NK-92 (cell line): Measurements from ENCODE around the gene SLC2A9.
"Not testable (repeated sequence)": the region's sequence is repeated elsewhere in the genome, so short reads cannot be mapped to it uniquely, and the experiment has no call there.

Experiments used
- DNase-seq: peaks from one replicate; lab custom pipeline; 2025; ENCODE audit not compliant: unreplicated experiment; lab: John Stamatoyannopoulos, UW

The SLC2A9 gene

GRCh38 chr4:9845791-9846493 lies 175.4 kb downstream of the SLC2A9 start:
- DNase-seq, result no peak

DNA sequence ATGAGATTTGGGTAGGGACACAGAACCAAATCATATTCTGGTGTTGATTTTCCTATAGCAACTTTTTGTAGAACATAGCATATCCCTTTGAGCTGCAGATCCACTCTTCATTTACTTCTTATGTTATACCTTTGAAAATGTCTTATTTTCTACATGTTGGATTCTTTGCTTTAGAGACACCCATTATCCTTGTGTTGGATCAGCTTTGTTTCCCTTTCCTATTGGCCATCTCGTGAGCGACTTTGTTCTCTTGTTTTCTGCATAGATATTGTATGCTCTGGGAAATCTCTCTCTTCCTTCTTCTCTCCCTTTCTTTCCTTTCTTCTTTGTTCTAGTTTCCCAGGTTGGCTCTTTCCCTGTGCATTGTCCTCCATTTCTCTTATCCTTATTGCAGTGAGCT lies 180.2 kb downstream of the SLC2A9 start:
- DNase-seq, result no peak

DNA sequence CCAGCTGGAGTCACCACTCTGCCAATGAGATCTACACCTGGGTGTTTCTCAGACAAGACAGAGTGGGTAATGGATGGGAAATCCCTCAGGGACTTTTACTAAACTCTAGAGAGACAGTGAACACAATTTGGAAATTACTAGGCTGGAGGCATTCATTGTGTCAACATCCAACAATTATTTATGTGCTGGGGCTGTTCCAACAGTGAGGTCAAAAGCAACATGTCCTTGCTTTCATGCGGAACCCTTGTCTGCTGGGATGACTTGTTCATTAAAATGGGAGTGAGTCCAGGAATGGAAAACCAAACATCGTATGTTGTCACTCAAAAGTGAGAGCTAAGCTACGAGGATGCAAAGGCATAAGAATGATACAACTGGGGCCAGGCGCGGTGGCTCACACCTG lies 185.9 kb downstream of the SLC2A9 start:
- no peak for DNase-seq

GRCh38 chr4:9833421-9833820 lies 187.9 kb downstream of the SLC2A9 start:
- no peak for DNase-seq

DNA sequence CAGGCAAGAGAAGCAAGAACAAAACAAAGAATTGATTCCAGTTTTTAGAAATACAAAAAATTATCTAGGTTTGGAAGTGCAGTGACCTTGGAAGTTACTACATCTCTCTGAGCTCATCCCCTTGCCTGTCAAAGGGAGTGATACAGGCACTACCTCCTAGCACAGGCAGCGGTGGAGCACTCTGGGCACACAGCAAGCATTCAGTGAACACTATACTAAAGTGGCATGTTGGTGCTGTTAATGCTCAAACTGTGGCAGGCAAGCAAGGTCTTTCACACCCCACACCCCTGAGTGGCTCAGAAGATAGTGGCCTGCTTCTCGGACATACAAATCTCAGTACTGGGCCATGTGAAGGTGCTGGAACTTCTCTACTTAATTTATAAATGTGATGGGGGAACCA lies 188.7 kb downstream of the SLC2A9 start:
- no peak for DNase-seq

GRCh38 chr4:9826551-9826950 lies 194.7 kb downstream of the SLC2A9 start:
- DNase-seq, result no peak

DNA sequence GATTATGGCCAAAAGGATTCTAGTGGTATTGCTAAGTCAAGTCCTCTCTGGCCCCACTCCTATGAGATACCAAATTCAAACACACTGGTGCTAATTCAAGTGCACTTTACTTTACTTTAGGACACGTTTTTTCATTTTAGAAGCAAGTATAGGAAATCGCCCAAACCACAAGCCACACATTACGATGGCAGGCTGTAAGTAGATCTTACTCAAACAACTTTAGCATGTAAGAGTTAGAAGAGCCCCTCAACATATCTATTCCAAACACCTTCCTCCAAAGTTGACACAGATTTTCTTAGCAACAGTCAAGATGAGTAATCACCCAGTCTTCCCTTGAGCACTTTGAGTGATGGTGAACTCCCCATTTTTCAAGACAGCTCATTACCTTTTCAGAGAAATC lies 196.2 kb downstream of the SLC2A9 start:
- no peak for DNase-seq

GRCh38 chr4:9820343-9820742 lies 201.0 kb downstream of the SLC2A9 start:
- DNase-seq, result no peak

DNA sequence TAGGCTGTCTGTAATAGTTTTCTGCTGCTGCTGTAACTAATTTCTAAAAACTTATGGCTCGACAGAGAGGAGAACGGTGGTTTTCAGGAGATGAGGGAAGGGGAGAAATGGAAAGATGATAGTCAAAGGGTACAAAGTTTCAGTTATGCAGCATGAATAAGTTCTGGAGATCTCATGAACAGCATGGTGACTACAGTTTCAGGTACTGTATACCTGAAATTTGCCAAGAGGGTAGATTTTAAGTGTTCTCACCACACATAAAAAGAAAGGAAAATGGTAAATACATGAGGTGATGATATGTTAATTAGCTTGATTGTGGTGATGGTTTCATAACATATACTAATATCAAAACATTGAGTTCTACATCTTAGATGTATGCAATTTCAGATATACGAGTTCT lies 205.0 kb downstream of the SLC2A9 start:
- DNase-seq, result no peak

DNA sequence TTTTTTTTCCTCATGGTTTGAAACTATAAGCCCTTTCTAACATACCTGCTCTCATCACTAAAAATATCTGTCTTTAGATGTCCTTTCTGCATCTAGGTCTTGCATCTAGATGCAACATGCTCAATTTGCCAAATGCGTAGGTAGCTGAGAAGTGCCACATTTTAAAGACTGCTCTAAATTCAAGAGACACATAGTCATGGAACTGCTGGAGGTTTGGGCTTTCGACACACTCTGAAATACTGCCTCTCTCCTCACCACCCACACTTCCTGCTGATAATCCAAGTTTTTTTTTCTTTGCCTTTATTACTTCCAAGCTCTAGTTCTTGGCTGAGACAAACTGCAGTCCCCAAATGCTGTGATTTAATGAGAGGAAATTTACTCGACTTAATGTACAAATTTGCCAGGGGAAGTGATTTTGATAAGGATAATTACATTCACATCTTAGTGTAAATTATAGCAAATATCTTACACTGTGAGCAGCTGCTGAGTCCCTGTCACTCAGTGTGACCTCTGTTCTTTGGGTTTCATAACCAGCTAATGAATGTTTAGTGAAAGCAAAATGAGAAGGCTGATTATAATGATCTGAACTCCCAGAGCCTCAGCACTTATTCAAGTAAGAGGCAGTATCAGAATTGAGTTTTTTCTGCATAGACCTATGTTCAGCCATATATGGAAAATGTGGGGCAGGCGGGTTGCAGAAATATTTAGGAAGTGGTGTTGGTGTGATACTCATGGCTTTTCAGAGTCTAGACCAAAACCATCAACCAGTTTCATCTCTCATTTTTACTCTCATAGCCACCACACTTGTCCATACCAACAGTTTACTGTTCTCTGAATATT lies 208.6 kb downstream of the SLC2A9 start:
- no peak for DNase-seq

DNA sequence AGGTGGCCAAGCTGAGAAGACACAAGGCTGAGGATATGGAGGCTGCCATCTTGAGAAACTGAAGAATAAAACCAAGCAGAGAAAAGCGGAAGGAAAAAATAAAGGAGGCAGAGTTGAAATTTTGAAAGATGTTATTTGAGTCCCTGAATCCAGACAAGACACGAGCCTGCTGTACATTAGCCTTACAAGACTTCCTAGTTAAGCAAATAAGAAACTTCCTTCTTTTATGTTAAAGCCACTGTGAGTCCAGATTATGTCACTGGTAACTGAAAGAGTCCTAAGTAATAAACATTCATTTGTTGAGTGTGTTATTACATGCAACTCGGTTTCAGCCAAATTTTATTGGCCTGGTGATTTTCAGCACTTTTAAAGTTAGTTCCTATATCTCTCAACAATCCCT lies 209.5 kb downstream of the SLC2A9 start:
- DNase-seq, result no peak

DNA sequence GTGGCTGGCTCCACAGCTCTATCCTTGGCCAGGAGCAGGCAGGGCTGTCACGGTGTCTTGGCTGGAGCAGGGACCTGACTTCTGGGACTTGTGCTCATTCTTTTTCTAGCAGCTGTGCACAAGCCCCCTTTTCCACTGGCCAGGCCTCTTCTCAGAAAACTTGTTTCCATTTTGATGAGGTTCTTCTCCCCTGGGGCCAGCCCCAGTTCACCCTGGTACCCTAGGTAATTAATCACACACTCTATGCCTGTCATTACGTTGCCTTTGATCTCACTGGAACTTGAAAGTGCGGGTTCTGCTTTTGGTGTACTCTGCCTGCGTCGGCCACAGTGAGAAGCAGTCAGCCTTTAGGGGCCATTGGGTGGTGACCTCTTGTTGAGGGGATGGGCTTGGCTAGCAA lies 213.2 kb downstream of the SLC2A9 start:
- no peak for DNase-seq

DNA sequence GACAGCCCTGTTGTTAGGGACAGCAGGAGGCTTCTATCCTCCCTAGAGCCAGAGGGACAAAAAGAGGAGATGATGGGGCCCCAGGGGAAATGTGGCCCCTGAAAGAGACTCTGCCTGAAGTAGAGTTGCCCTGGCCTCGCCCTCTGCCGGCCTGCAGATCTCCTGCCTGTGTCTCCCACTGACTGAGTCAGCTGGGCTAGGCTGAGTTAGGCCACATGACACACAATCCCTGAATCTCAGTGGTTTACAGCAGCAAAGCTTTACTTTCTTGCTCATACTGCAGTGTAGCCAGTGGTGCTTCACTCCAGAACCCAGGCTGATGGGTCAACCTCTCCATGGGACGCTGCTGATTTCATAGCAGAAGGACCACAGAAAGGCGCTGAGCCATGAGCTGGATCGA lies 216.4 kb downstream of the SLC2A9 start:
- no peak for DNase-seq

GRCh38 chr4:9800848-9801247 lies 220.4 kb downstream of the SLC2A9 start:
- no peak for DNase-seq

GRCh38 chr4:9796641-9797040 lies 224.7 kb downstream of the SLC2A9 start:
- DNase-seq, result not testable (repeated sequence)

DNA sequence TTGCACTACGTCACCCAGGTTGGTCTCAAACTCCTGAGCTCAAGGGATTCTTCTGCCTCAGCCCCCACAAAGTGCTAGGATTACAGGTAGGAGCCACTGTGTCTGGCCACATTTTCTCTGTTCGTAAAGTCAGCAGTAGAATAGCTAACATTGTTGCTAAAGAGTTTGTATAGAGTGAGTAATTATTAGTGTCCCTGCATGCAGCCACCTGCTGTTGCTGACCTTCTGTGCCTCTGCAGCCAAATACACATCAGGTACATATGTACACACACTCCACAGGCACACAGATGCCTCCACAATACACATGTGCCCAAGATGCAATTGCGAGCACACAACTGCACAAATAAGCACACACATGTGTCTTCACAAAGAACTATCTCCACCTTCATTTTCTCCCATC lies 228.9 kb downstream of the SLC2A9 start:
- no peak for DNase-seq

GRCh38 chr4:9785891-9786290 lies 235.4 kb downstream of the SLC2A9 start:
- not testable (repeated sequence) for DNase-seq

DNA sequence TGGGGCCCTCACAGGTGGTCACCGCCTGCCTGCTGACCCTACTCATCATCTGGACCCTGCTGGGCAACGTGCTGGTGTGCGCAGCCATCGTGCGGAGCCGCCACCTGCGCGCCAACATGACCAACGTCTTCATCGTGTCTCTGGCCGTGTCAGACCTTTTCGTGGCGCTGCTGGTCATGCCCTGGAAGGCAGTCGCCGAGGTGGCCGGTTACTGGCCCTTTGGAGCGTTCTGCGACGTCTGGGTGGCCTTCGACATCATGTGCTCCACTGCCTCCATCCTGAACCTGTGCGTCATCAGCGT lies 239.2 kb downstream of the SLC2A9 start:
- no peak for DNase-seq

DNA sequence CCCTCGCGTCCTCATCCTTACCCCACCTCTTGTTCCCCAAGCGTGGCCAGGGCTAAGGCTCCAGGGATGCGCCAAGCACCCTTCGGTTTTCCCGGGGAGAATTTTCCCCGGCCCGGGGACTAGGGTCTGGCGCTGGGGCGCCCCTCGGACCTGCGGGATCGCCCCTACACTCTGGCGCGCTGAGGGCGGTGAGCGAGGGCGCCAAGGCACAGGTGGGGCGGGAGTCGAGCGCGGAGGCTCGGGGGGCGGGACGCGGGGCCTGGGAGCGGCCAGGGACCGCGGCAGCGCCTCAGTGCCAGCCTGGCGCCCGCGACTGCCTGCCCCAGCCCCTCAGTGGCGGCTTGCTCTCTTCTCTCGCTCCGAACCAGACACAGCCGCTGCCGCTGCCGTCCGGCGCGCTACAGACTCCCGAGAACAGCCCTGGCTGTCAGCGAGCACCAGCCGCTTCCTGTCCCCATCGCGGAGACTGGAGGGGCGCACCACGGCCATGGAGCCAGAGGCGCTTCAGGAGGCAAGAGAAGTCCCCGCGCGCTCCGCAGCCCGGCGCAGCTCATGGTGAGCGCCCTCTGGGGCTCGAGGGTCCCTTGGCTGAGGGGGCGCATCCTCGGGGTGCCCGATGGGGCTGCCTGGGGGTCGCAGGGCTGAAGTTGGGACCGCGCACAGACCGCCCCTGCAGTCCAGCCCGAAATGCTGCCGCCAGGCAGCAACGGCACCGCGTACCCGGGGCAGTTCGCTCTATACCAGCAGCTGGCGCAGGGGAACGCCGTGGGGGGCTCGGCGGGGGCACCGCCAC lies 239.8 kb downstream of the SLC2A9 start, which contains the start of gene DRD5:
Gene DRD5, plus strand, starts transcription at position 292 of the 793 bp plus-strand sequence. Its CDS starts 396 bp downstream, at position 688.
- DNase-seq, result no peak
